ENCODE data around the gene TMEM256. TPM values are rescaled to one million over a fixed set of nuclear protein-coding genes. Genes with fewer than 3 reads are reported as not detected.

TMEM256 gene
- total RNA-seq, 2 experiments from 2014 or later = 55.8 to 60.6 TPM

DNA sequence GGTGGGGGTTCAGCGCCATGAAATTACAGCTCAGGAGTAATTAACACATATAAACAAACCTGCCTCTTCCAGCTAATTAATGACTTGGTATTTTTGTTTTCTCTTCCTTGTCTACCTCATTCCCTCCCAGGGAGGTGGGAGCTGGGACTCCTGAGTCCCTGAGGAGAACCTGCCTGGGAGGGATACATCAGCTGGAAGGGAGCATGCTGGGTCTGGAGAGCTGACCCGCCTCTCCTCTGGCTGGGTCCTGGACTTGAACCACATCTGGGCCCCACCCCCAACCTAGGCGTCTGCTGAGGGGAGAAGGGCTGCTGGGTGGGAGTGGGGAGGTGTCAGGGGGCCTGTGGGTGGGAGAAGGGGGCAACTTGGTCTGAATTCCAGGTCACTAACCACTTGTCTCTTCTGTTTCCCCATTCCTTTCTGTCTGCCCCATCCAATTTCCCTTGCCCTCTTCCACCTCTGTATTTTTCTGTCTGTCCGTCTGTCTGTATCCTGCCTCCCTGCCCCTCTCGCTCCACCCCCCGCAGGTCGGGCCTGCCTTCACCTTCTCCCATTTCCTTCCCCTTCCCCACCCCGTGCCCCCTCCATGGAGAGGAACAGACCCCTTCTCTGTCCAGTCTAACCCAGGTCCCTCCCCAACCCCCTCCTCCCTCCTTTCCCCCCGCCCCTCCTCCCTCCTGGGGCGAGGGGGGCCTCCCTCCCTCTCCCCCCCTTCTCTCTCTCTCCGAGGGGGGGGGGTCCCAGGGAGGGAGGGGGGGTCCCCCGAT is 3.8 kb upstream of the TMEM256 start, which contains the start of gene NLGN2:
Gene NLGN2, plus strand, starts transcription at position 361 of the 767 bp plus-strand sequence. CDS start 411 bp downstream, outside the sequence.
- Mint-ChIP-seq H3K27me3 (peaks cover 2% of the 10 kb centered on the region), H3K36me3 (ENCODE audit: low read depth) (no peaks in the 10 kb centered on the region), H3K4me1 (ENCODE audit: low read depth) (peaks cover 14% of the 10 kb centered on the region), H3K4me3 (peak within 1 kb of the TSS; percentile 58), H3K27ac (peak within 1 kb of the TSS; percentile 76), H3K9me3 (no peaks in the 10 kb centered on the region)
- ATAC-seq (no peak), DNase-seq (peak; percentile 12)
- POLR2A ChIA-PET = interaction anchor here (1.0 to 1.8 kb wide), 4 partner anchors 9 to 94 kb away, joined by 3 to 5 read pairs (median 4); no protein-coding TSS in a partner anchor
- CTCF ChIA-PET = no interaction called here
- intact Hi-C loops (cut with micrococcal nuclease) = no loop called here
- TF ChIP-seq, protein P1, sequence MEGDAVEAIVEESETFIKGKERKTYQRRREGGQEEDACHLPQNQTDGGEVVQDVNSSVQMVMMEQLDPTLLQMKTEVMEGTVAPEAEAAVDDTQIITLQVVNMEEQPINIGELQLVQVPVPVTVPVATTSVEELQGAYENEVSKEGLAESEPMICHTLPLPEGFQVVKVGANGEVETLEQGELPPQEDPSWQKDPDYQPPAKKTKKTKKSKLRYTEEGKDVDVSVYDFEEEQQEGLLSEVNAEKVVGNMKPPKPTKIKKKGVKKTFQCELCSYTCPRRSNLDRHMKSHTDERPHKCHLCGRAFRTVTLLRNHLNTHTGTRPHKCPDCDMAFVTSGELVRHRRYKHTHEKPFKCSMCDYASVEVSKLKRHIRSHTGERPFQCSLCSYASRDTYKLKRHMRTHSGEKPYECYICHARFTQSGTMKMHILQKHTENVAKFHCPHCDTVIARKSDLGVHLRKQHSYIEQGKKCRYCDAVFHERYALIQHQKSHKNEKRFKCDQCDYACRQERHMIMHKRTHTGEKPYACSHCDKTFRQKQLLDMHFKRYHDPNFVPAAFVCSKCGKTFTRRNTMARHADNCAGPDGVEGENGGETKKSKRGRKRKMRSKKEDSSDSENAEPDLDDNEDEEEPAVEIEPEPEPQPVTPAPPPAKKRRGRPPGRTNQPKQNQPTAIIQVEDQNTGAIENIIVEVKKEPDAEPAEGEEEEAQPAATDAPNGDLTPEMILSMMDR (IDR thresholded peaks at IDR 0.05) = no peak

DNA sequence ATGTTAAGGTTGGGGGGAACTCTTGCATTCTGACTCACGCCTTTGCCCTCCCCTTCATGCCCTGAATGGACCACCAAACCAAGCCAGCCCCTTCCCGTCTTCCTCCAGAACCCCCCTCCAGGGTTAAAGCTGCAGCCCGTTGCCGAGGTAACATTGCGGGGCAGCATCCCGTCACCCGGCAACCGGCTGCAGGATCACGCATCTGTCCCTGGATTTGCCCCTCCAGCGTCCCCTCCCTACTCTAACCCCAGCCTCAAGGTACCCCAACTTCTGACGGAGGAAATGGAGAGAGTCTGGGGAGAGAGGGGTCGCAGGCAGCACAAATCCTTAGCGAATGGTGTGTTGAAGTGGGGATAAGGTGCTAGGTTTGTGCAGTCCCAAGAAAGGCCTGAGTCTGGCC is 3.2 kb upstream of the TMEM256 start:
- POLR2A ChIA-PET = interaction anchor here (0.8 to 1.8 kb wide), 6 partner anchors 9 to 94 kb away, joined by 3 to 5 read pairs (median 4); no protein-coding TSS in a partner anchor
- Mint-ChIP-seq H3K4me3 (no peak overlapping the region), H3K27ac (no peak overlapping the region)

DNA sequence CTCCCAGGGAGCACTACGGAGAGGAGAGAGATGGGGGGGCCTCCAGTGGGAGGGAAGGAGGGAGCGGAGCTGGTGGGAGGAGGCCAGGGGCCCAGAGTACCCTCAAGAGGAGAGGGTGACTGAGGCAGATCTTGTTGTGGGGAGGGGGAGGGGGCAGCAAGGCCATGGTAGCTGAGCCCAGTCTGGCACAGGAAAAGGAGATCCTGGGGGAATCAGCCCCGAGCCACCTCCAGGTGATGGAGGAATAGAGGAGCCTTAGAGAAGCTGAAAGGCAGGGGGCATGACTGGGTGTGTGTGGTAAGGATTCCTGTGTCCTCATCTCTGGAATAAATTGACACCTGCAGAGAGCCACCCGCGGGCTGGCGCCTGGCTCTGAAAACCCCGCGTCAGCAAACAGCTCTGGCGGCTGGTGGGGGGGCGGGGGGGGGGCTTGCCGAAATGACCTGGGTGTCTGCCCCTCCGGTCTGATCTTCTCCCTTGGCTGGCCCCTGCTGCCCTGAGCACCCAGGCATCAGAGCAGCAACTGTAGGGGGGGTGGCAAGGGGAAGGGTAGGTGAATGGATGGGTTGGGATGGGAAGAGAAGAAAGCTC is 2.4 kb upstream of the TMEM256 start:
- H3K9me3 Mint-ChIP-seq = no peaks in the 10 kb centered on the region
- POLR2A ChIA-PET = interaction anchor here (0.8 to 1.8 kb wide), 7 partner anchors 8 to 93 kb away, joined by 3 to 5 read pairs (median 4); no protein-coding TSS in a partner anchor
- intact Hi-C loops (cut with micrococcal nuclease) = no loop called here
- H3K4me3 Mint-ChIP-seq = peak overlapping the region; percentile 57
- peak overlapping the region; percentile 57 for H3K27ac Mint-ChIP-seq
- no peaks in the 10 kb centered on the region for H3K36me3 Mint-ChIP-seq (ENCODE audit: low read depth)
- CTCF ChIA-PET = interaction anchor here (0.7 to 1.7 kb wide), 2 partner anchors 31 to 155 kb away, joined by 3 to 8 read pairs; no protein-coding TSS in a partner anchor
- TF ChIP-seq, protein P1 (IDR thresholded peaks at IDR 0.05) = no peak
- no peak for ATAC-seq
- peaks cover 14% of the 10 kb centered on the region for H3K4me1 Mint-ChIP-seq (ENCODE audit: low read depth)
- DNase-seq = no peak
- H3K27me3 Mint-ChIP-seq = peaks cover 2% of the 10 kb centered on the region

More for the DNA sequence above, 3.2 kb upstream of the TMEM256 start:
- H3K4me1 Mint-ChIP-seq (ENCODE audit: low read depth) = peaks cover 14% of the 10 kb centered on the region
- no peak for ATAC-seq
- intact Hi-C loops (cut with micrococcal nuclease) = no loop called here
- no peaks in the 10 kb centered on the region for H3K36me3 Mint-ChIP-seq (ENCODE audit: low read depth)
- peaks cover 2% of the 10 kb centered on the region for H3K27me3 Mint-ChIP-seq
- CTCF ChIA-PET = interaction anchor here (1.7 kb wide), 1 partner anchor 30 kb away, joined by 8 read pairs; no protein-coding TSS in a partner anchor
- no peaks in the 10 kb centered on the region for H3K9me3 Mint-ChIP-seq
- TF ChIP-seq, protein P1 (IDR thresholded peaks at IDR 0.05) = no peak
- DNase-seq = no peak

DNA sequence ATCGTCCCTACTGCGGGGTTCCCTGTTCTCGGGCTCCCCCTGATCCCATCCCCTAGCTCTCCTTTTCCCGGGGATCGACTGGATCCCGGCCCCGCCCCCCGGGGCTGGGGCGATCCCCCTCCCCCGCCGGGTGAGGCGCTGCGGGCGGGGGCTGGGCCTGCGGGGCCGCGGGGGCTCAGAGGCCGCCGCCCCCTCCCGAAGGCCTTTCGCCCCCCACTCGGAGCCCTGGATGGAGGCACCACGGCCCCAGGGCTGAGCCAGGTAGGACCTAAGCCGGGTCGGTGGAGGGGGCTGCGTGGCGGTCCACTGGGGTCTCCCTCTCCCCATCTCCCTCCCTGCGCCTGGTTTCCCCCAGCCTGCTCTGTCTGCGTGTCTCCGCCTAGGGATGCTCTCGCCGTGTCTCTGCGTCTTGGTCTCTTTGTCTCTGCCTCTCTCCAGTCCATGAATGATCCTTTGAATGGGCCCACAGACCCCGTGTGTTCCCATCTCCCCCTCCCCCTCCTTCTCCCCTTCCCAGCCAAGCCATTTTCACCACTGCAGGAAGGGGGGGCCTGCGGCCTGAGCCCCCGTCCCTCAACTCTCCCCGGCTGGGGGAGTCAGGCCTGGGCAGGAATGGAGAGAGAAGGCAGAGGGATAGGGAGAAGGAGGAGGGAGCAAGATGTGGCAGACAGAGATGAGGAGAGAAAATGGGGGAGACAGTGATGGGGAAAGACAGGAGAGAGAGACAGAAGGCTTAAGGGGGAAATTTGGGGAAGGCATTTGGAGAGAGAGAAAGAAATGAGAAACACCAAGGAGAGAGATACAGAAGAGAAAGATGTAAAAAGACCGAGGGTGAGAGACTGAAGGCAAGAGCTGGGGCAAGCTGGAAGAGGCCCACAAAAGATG is 1.7 kb upstream of the TMEM256 start:
- Mint-ChIP-seq H3K36me3 (ENCODE audit: low read depth) (no peaks in the 10 kb centered on the region), H3K4me1 (ENCODE audit: low read depth) (peaks cover 14% of the 10 kb centered on the region), H3K27me3 (peaks cover 2% of the 10 kb centered on the region), H3K9me3 (no peaks in the 10 kb centered on the region), H3K27ac (peak overlapping the region; percentile 78), H3K4me3 (peak overlapping the region; percentile 95)
- TF ChIP-seq, protein P1 (IDR thresholded peaks at IDR 0.05) = no peak
- ChIA-PET POLR2A (interaction anchor here (1.4 to 1.8 kb wide), 4 partner anchors 11 to 92 kb away, joined by 3 to 5 read pairs (median 4); partner anchors contain the start of gene NEURL4), CTCF (interaction anchor here (1.7 kb wide), 1 partner anchor 31 kb away, joined by 8 read pairs; no protein-coding TSS in a partner anchor)
- DNase-seq (no peak), ATAC-seq (no peak)
- intact Hi-C loops (cut with micrococcal nuclease) = no loop called here
